NCI-H226 (cell line): ENCODE data around the gene IL4I1.
"Not testable (repeated sequence)": the region's sequence is repeated elsewhere in the genome, so short reads cannot be mapped to it uniquely, and the experiment has no call there.

Experiments
- DNase-seq: peaks from one replicate; pipeline ENCODE4 v3.0.0-alpha.2; 2015

Gene IL4I1

GRCh38 chr19:49896863-49897621 is at the start of gene IL4I1:
IL4I1 (minus strand) TSS chr19:49896887; CDS start chr19:49896160, 727 bp downstream.
- DNase-seq: peak; percentile 49

- DNase-seq: no peak
Measured at GRCh38 chr19:49946415-49946814, 49.7 kb upstream of the IL4I1 start.

GRCh38 chr19:49944567-49944966 is 47.9 kb upstream of the IL4I1 start:
- DNase-seq: not testable (repeated sequence)

GRCh38 chr19:49940482-49940791 is 43.8 kb upstream of the IL4I1 start:
- no peak for DNase-seq

GRCh38 chr19:49939721-49940481 is 43.2 kb upstream of the IL4I1 start:
- no peak for DNase-seq

- no peak for DNase-seq
Measured at GRCh38 chr19:49938662-49939061, 42.0 kb upstream of the IL4I1 start.

- peak; percentile 32 for DNase-seq
Measured at GRCh38 chr19:49937750-49938381, 41.2 kb upstream of the IL4I1 start.

GRCh38 chr19:49936549-49936948 is 39.9 kb upstream of the IL4I1 start:
- DNase-seq: no peak

- no peak for DNase-seq
Measured at GRCh38 chr19:49933643-49934042, 37.0 kb upstream of the IL4I1 start.

- DNase-seq: no peak
Measured at GRCh38 chr19:49932731-49933131, 36.0 kb upstream of the IL4I1 start.

GRCh38 chr19:49932041-49932451 is 35.4 kb upstream of the IL4I1 start:
- no peak for DNase-seq

GRCh38 chr19:49931293-49932040 is 34.8 kb upstream of the IL4I1 start:
- DNase-seq: no peak

GRCh38 chr19:49930483-49931011 is 33.9 kb upstream of the IL4I1 start:
- no peak for DNase-seq

GRCh38 chr19:49929611-49930482 is 33.2 kb upstream of the IL4I1 start:
- peak; percentile 89 for DNase-seq

GRCh38 chr19:49929121-49929610 is 32.5 kb upstream of the IL4I1 start, which contains the start of the genes ATF5 and NUP62:
ATF5 (plus strand) TSS chr19:49929205; CDS start chr19:49930851, 1,646 bp downstream.
NUP62 (minus strand) TSS chr19:49929504; CDS start chr19:49909807, 19,697 bp downstream.
- peak; percentile 72 for DNase-seq

- DNase-seq: no peak
Measured at GRCh38 chr19:49927526-49928264, 31.0 kb upstream of the IL4I1 start.

- DNase-seq: no peak
Measured at GRCh38 chr19:49926515-49926914, 29.8 kb upstream of the IL4I1 start.

GRCh38 chr19:49925486-49925885 is 28.8 kb upstream of the IL4I1 start:
- DNase-seq: no peak

- DNase-seq: not testable (repeated sequence)
Measured at GRCh38 chr19:49924881-49925210, 28.2 kb upstream of the IL4I1 start.

GRCh38 chr19:49924004-49924880 is 27.6 kb upstream of the IL4I1 start:
- DNase-seq: no peak
